PFSK-1 (cell line): ENCODE data around the gene NR2F6.

Experiments used
- FOXP2 ChIP-seq: optimal IDR thresholded peaks from 2 replicates; pipeline ENCODE3; 2011; ENCODE audit warnings: borderline replicate concordance, control low read depth, inconsistent platforms; ENCODE audit not compliant: insufficient read depth; ENCODE audit errors: extremely low read length, extremely low read depth
- POLR2AphosphoS5 ChIP-seq: IDR thresholded peaks from 2 replicates; pipeline ENCODE4 v1.6.1; 2012; ENCODE audit warnings: low read depth, mild to moderate bottlenecking, control low read depth, low read length, moderate library complexity
- TAF1 ChIP-seq: IDR thresholded peaks from 2 replicates; pipeline ENCODE4 v1.6.1; 2012; ENCODE audit warnings: low read length, control low read depth, borderline replicate concordance; ENCODE audit not compliant: insufficient read depth
- TF ChIP-seq, protein P1 (sequence below), 2 experiments: IDR thresholded peaks; 2 replicates each; pipeline versions ENCODE4 v1.6.1 to v1.8.0; 2011 to 2012; ENCODE audit warnings: low read depth in 2 of 2, low read length in 2 of 2, control low read depth in 1 of 2, inconsistent platforms in 1 of 2, mild to moderate bottlenecking in 1 of 2, moderate library complexity in 1 of 2; ENCODE audit not compliant: insufficient read depth in 1 of 2

DNA sequence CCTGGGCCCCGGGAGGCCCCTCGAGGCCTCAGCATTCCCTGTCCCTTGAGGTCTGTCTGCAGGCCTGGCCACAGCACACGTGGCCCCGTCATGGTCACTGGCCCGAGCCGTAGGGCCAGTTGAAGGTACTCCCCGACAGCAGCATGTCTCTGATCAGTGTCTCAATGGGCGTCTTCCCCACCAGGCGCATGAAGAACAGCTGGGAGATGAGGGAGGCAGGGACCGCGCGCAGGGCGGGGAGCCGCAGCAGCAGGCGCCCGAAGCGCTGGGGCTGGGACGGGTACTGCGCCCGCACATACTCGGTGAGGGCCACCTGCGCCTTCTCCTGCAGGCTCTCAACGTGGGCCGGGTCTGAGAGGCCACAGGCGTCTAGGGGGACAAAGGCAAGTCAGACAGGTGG, 13.5 kb downstream of the NR2F6 start:
- no peak for TF ChIP-seq POLR2AphosphoS5
- TF ChIP-seq TAF1, result no peak
- TF ChIP-seq, protein P1, sequence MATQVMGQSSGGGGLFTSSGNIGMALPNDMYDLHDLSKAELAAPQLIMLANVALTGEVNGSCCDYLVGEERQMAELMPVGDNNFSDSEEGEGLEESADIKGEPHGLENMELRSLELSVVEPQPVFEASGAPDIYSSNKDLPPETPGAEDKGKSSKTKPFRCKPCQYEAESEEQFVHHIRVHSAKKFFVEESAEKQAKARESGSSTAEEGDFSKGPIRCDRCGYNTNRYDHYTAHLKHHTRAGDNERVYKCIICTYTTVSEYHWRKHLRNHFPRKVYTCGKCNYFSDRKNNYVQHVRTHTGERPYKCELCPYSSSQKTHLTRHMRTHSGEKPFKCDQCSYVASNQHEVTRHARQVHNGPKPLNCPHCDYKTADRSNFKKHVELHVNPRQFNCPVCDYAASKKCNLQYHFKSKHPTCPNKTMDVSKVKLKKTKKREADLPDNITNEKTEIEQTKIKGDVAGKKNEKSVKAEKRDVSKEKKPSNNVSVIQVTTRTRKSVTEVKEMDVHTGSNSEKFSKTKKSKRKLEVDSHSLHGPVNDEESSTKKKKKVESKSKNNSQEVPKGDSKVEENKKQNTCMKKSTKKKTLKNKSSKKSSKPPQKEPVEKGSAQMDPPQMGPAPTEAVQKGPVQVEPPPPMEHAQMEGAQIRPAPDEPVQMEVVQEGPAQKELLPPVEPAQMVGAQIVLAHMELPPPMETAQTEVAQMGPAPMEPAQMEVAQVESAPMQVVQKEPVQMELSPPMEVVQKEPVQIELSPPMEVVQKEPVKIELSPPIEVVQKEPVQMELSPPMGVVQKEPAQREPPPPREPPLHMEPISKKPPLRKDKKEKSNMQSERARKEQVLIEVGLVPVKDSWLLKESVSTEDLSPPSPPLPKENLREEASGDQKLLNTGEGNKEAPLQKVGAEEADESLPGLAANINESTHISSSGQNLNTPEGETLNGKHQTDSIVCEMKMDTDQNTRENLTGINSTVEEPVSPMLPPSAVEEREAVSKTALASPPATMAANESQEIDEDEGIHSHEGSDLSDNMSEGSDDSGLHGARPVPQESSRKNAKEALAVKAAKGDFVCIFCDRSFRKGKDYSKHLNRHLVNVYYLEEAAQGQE (IDR thresholded peaks at IDR 0.05; ENCODE audit: insufficient read depth in 1 of 2, low read depth in 2 of 2, low read length in 2 of 2), result no peak
- TF ChIP-seq FOXP2, result no peak
